T-helper 1 cell (primary cell): Measurements from ENCODE around the gene MED15.

ENCODE experiments used
- DNase-seq, 5 donors: peaks; one replicate each; pipeline ENCODE4 v3.0.0-alpha.2; 2012 to 2020

Gene MED15

GRCh38 chr22:20632082-20632481 is 124.7 kb downstream of the MED15 start:
- no peak for DNase-seq

- DNase-seq, result no peak
Measured at GRCh38 chr22:20632518-20632917, 125.1 kb downstream of the MED15 start.

- no peak for DNase-seq
Measured at GRCh38 chr22:20634560-20635226, 127.3 kb downstream of the MED15 start.

GRCh38 chr22:20635227-20635591 is 127.8 kb downstream of the MED15 start:
- no peak for DNase-seq

- no peak for DNase-seq
Measured at GRCh38 chr22:20636075-20636812, 128.8 kb downstream of the MED15 start.

- no peak for DNase-seq
Measured at GRCh38 chr22:20636945-20637344, 129.5 kb downstream of the MED15 start.
